ENCODE measurements around the gene DAP. TPM values are rescaled to one million over a fixed set of nuclear protein-coding genes. Genes with fewer than 3 reads are reported as not detected.

The DAP gene
- total RNA-seq, 4 donors from 2014 or later: 66.1 to 130 (median 106) TPM

DNA sequence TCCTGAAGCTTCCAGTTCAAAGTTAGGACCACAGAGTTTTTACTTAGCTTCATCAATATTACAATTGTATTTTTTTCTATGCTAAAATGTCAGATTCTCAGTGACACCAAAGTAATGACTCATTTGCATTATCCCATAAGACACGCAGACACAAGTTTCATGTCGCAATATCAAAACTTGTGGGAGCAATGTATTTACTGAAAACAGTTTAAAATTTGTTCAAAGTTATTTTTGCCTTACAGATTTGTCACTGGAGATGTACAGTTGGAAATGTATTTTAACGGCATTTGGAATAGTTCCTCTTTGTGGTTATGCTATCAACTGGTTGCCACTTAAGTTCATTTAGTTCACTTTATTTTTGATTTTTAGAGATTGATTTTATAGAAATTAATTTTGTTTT lies 36.2 kb upstream of the DAP start:
- no peak for DNase-seq
- Histone ChIP-seq H3K4me3 (replicated peaks in 1 of 3) (no peak overlapping the region), H3K9me3 (no peaks in the 10 kb centered on the region), H3K36me3 (no peaks in the 10 kb centered on the region), H3K27me3 (no peaks in the 10 kb centered on the region), H3K27ac (no peak overlapping the region), H3K4me1 (no peaks in the 10 kb centered on the region)
- TF ChIP-seq POLR2A (IDR thresholded peaks at IDR 0.05): no peak
- TF ChIP-seq, protein P1, sequence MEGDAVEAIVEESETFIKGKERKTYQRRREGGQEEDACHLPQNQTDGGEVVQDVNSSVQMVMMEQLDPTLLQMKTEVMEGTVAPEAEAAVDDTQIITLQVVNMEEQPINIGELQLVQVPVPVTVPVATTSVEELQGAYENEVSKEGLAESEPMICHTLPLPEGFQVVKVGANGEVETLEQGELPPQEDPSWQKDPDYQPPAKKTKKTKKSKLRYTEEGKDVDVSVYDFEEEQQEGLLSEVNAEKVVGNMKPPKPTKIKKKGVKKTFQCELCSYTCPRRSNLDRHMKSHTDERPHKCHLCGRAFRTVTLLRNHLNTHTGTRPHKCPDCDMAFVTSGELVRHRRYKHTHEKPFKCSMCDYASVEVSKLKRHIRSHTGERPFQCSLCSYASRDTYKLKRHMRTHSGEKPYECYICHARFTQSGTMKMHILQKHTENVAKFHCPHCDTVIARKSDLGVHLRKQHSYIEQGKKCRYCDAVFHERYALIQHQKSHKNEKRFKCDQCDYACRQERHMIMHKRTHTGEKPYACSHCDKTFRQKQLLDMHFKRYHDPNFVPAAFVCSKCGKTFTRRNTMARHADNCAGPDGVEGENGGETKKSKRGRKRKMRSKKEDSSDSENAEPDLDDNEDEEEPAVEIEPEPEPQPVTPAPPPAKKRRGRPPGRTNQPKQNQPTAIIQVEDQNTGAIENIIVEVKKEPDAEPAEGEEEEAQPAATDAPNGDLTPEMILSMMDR (IDR thresholded peaks at IDR 0.05): no peak
- WGBS, 2 donors: 58 to 90% methylated on average over 3 of the region's 3 CpGs
- intact Hi-C loops (cut with DNase I): no loop called here

DNA sequence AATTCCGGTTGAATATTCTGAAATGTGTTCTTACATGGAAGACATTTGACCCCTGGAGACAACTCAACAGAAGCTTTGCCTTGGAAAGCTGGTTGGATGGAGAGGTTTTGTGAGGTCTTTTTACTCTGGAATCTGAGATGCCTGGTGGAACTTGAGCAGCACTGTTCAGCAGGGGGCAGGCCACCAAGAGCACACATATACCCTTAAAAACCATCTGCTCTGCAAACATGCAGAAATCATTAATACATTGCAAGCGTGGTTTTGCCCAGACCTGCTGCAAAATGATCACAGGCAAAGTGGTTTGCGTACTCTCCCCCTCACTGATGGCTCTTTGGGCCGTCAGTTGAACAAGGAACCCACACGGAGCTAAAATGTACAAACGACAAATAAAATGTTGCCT lies 32.8 kb upstream of the DAP start:
- Histone ChIP-seq H3K27me3 (no peaks in the 10 kb centered on the region), H3K4me3 (replicated peaks in 1 of 3) (no peak overlapping the region), H3K27ac (no peak overlapping the region), H3K4me1 (no peaks in the 10 kb centered on the region), H3K36me3 (no peaks in the 10 kb centered on the region), H3K9me3 (no peaks in the 10 kb centered on the region)
- no peak for DNase-seq
- intact Hi-C loops (cut with DNase I): no loop called here
- whole genome bisulfite sequencing, 2 donors: 62 to 68% methylated on average over 6 of the region's 6 CpGs
- TF ChIP-seq POLR2A (IDR thresholded peaks at IDR 0.05): no peak
- TF ChIP-seq, protein P1 (IDR thresholded peaks at IDR 0.05): no peak

DNA sequence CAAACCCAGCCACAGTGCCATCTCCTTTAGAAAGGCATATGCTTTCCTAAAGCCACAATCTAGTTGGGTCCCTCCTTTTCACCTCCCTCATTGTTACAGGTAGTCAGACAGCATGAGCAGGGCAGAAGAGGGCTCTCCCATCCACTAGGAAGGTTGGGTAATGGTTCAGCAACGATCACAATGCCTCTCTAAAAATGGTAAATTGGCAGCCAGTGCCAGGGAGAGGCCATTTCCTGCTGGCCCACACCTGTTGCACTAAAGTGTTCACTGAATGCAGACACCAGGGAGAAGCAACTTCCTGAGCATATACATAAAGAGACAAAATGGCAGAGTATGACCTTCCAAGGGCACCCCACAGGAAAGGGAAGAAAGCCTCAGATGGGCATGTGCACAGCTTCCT lies 31.3 kb upstream of the DAP start:
- no peaks in the 10 kb centered on the region for H3K9me3 ChIP-seq
- no peak for DNase-seq
- WGBS, 2 donors: 27 to 38% methylated on average over 1 of the region's 1 CpG
- H3K4me1 ChIP-seq: no peaks in the 10 kb centered on the region
- no peak for TF ChIP-seq POLR2A (IDR thresholded peaks at IDR 0.05)
- TF ChIP-seq, protein P1 (IDR thresholded peaks at IDR 0.05): no peak
- H3K27me3 ChIP-seq: no peaks in the 10 kb centered on the region
- H3K27ac ChIP-seq: no peak overlapping the region
- no peak overlapping the region for H3K4me3 ChIP-seq (replicated peaks in 1 of 3)
- no peaks in the 10 kb centered on the region for H3K36me3 ChIP-seq
- intact Hi-C loops (cut with DNase I): no loop called here

DNA sequence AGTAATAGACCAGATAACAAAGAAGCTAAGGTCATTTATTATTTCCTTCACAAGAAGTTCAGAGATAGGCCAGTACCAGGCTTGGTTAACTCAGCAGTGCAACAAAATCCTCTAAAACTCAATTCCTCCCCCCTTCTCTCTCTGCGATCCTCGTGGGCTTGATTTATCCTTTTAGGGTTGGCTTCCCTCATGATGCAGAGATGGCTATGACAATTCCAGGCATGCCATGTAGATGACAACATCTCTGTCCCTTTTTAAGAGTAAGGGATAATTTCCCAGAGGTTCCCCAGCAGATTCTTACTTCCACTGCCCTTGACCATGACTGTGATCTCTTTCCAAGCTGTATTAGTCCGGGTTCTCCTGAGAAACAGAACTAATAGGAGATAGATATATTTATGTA lies 28.7 kb upstream of the DAP start:
- Histone ChIP-seq H3K4me3 (replicated peaks in 1 of 3) (no peak overlapping the region), H3K4me1 (no peaks in the 10 kb centered on the region), H3K9me3 (no peaks in the 10 kb centered on the region), H3K36me3 (no peaks in the 10 kb centered on the region), H3K27me3 (no peaks in the 10 kb centered on the region), H3K27ac (no peak overlapping the region)
- WGBS, 2 donors: 80 to 86% methylated on average over 3 of the region's 3 CpGs
- DNase-seq: no peak
- TF ChIP-seq, protein P1 (IDR thresholded peaks at IDR 0.05): no peak
- no peak for TF ChIP-seq POLR2A (IDR thresholded peaks at IDR 0.05)
- intact Hi-C loops (cut with DNase I): no loop called here

DNA sequence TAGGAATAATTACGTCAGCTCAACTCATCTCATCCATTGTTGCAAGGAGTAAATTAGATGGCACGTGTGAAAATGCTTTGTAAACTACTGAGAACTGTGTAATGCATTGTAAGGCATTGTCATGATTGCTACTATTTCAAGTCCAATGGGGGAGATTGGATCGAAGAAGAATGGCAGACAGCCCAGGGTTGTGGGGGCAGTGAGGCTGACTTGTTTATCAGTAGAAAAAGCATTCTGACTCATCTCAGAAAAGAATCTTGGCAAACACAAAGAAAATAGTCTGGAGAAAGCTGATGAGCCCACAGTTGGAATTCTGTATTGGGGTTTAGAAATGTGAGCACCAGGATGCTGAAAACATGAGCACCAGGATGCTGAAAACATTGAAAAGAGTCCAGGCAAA lies 28.0 kb upstream of the DAP start:
- H3K27me3 ChIP-seq: no peaks in the 10 kb centered on the region
- TF ChIP-seq, protein P1 (IDR thresholded peaks at IDR 0.05): no peak
- H3K36me3 ChIP-seq: no peaks in the 10 kb centered on the region
- 68 to 72% methylated on average over 3 of the region's 3 CpGs for WGBS, 2 donors
- H3K4me1 ChIP-seq: no peaks in the 10 kb centered on the region
- no peak overlapping the region for H3K27ac ChIP-seq
- intact Hi-C loops (cut with DNase I): no loop called here
- H3K4me3 ChIP-seq (replicated peaks in 1 of 3): no peak overlapping the region
- DNase-seq: no peak
- H3K9me3 ChIP-seq: no peaks in the 10 kb centered on the region

All from thyroid gland (tissue), 4 donors.